GM23338 (cell line): ENCODE measurements around the gene SPEM1.

Experiments used
- CTCF ChIP-seq, 2 experiments: fragments of 200-600 bp in 1 of 2; sonication (generic) in 1 of 2; conservative IDR thresholded peaks; 2 replicates each; pipeline versions ENCODE4 v1.5.1 to v1.6.1; 2016 to 2017; ENCODE audit warnings: antibody characterized with exemption in 2 of 2, low read depth in 2 of 2, mild to moderate bottlenecking in 2 of 2, moderate library complexity in 1 of 2
- EZH2 ChIP-seq: fragments of 200-600 bp; sonication (generic); IDR thresholded peaks from one replicate; pipeline ENCODE4 v1.8.0; 2017; ENCODE audit warnings: antibody characterized with exemption, mild to moderate bottlenecking, low read depth; ENCODE audit not compliant: unreplicated experiment

- TF ChIP-seq CTCF (conservative IDR thresholded peaks at IDR 0.05; ENCODE audit: low read depth in 2 of 2) (no peak), EZH2 (no peak)
These were observed 48.2 kb downstream of the SPEM1 start for GRCh38 chr17:7468290-7468689.
